GM21447 (cell line): ENCODE measurements around the gene RNGTT.
"Not testable (repeated sequence)": the region's sequence is repeated elsewhere in the genome, so short reads cannot be mapped to it uniquely, and the experiment has no call there.

Experiments used
- ATAC-seq: cut with Tn5 transposase; IDR thresholded peaks from one replicate; pipeline ENCODE4 v1.9.1; 2021; ENCODE audit not compliant: unreplicated experiment

Gene RNGTT

GRCh38 chr6:88914895-88915598 lies 48.4 kb downstream of the RNGTT start:
- no peak for ATAC-seq

GRCh38 chr6:88914180-88914579 lies 49.2 kb downstream of the RNGTT start:
- ATAC-seq, result no peak

- no peak for ATAC-seq
These were observed 49.9 kb downstream of the RNGTT start for GRCh38 chr6:88913471-88913870.

- no peak for ATAC-seq
These were observed 52.3 kb downstream of the RNGTT start for GRCh38 chr6:88910922-88911778.

- no peak for ATAC-seq
These were observed 54.5 kb downstream of the RNGTT start for GRCh38 chr6:88908598-88909548.

GRCh38 chr6:88907148-88907547 lies 56.3 kb downstream of the RNGTT start:
- not testable (repeated sequence) for ATAC-seq

GRCh38 chr6:88899569-88900316 lies 63.7 kb downstream of the RNGTT start:
- no peak for ATAC-seq

GRCh38 chr6:88895911-88896310 lies 67.5 kb downstream of the RNGTT start:
- ATAC-seq, result no peak

GRCh38 chr6:88890860-88891845 lies 72.3 kb downstream of the RNGTT start:
- ATAC-seq, result no peak

GRCh38 chr6:88890394-88890793 lies 73.0 kb downstream of the RNGTT start:
- ATAC-seq, result no peak

- ATAC-seq, result no peak
These were observed 79.1 kb downstream of the RNGTT start for GRCh38 chr6:88884361-88884760.

GRCh38 chr6:88882536-88882935 lies 80.9 kb downstream of the RNGTT start:
- no peak for ATAC-seq

- ATAC-seq, result no peak
These were observed 82.0 kb downstream of the RNGTT start for GRCh38 chr6:88881451-88881850.

- no peak for ATAC-seq
These were observed 83.4 kb downstream of the RNGTT start for GRCh38 chr6:88880021-88880420.

GRCh38 chr6:88877893-88878292 lies 85.5 kb downstream of the RNGTT start:
- no peak for ATAC-seq

- no peak for ATAC-seq
These were observed 90.5 kb downstream of the RNGTT start for GRCh38 chr6:88872962-88873361.

- ATAC-seq, result no peak
These were observed 91.9 kb downstream of the RNGTT start for GRCh38 chr6:88871498-88871897.

- no peak for ATAC-seq
These were observed 92.6 kb downstream of the RNGTT start for GRCh38 chr6:88870717-88871330.
